GM12878 (cell line): ENCODE measurements around the gene TANC1. TPM values are rescaled to one million over a fixed set of nuclear protein-coding genes. Genes with fewer than 3 reads are reported as not detected.

Experiments used
- ATAC-seq: fragments of 200-7000 bp; cut with Tn5 transposase; 3 replicates; pipeline ENCODE4 v1.9.1; 2020; ENCODE audit warnings: mild to moderate bottlenecking, moderate library complexity
- BruUV-seq: library from RNA; stranded (reverse); fragments of 400-500 nt; replicated peaks from 2 replicates; lab custom pipeline; 2021; lab: Mats Ljungman, UMichigan
- CTCF ChIA-PET: fragments of 300-600 bp; sonication (Branson Sonifier 250); formaldehyde crosslinking; extraction: SDS; loops from one replicate; lab custom pipeline; 2021; ENCODE audit warnings: inconsistent platforms; lab: Yijun Ruan, JAX
- POLR2A ChIA-PET: fragments of 350-600 bp; formaldehyde crosslinking; extraction: SDS; loops from one replicate; lab custom pipeline; 2021; ENCODE audit warnings: inconsistent platforms; lab: Charles Lee
- RAD21 ChIA-PET: fragments of 300-600 bp; sonication (Branson Sonifier 250); formaldehyde crosslinking; loops from one replicate; lab custom pipeline; 2023; ENCODE audit warnings: antibody characterized with exemption; ENCODE audit not compliant: unreplicated experiment; lab: Charles Lee
- SMC1A ChIA-PET: fragments of 300-600 bp; sonication (Branson Sonifier 250); formaldehyde crosslinking; loops from one replicate; lab custom pipeline; 2023; ENCODE audit not compliant: unreplicated experiment, uncharacterized antibody; lab: Charles Lee
- DNase-seq: peaks from one replicate; pipeline ENCODE4 v3.0.0-alpha.2; 2011; ENCODE audit warnings: low read depth, low spot score
- FAIRE-seq: peaks from 3 replicates; lab custom pipeline; 2011; peaks lifted over from hg19 to GRCh38; lab: Jason Lieb, UNC
- H2AFZ ChIP-seq: 2 replicates; pipeline ENCODE4 v1.6.0; 2011; ENCODE audit warnings: low read depth, low read length, control low read depth; ENCODE audit not compliant: control insufficient read depth
- H3K27ac ChIP-seq: 2 replicates; pipeline ENCODE4 v1.5.1; 2011; ENCODE audit warnings: control low read depth; ENCODE audit not compliant: control insufficient read depth, insufficient read depth
- H3K27me3 ChIP-seq, 2 experiments: replicated peaks in 1 of 2; 2 replicates each; pipeline versions ENCODE4 v1.6.0 to v1.6.1; 2011; ENCODE audit warnings: low read length in 1 of 2; ENCODE audit not compliant: control insufficient read depth in 2 of 2, insufficient read depth in 2 of 2
- H3K36me3 ChIP-seq, 2 experiments: 2 replicates each; pipeline ENCODE4 v1.5.1; 2011; ENCODE audit warnings: low read length in 1 of 2; ENCODE audit not compliant: control insufficient read depth in 2 of 2, insufficient read depth in 2 of 2
- H3K4me1 ChIP-seq: 2 replicates; pipeline ENCODE4 v1.6.1; 2011; ENCODE audit warnings: mild to moderate bottlenecking, low read length, moderate library complexity, mixed read lengths; ENCODE audit not compliant: control insufficient read depth, insufficient read depth
- H3K4me2 ChIP-seq: 2 replicates; pipeline ENCODE4 v1.6.0; 2011; ENCODE audit warnings: control low read depth; ENCODE audit not compliant: control insufficient read depth, insufficient read depth
- H3K4me3 ChIP-seq: fragments of 200-600 bp; sonication (generic); 2 replicates; pipeline ENCODE4 v1.5.1; 2016
- H3K79me2 ChIP-seq: 2 replicates; pipeline ENCODE4 v1.6.0; 2011; ENCODE audit warnings: low read length; ENCODE audit not compliant: control insufficient read depth, insufficient read depth
- H3K9ac ChIP-seq: 2 replicates; pipeline ENCODE4 v1.8.0; 2011; ENCODE audit warnings: low read length, control low read depth, mixed read lengths; ENCODE audit not compliant: control insufficient read depth, insufficient read depth
- H3K9me3 ChIP-seq: replicated peaks from 3 replicates; pipeline ENCODE4 v1.5.1; 2011; ENCODE audit warnings: mild to moderate bottlenecking, low read length; ENCODE audit not compliant: control insufficient read depth, insufficient read depth
- H4K20me1 ChIP-seq: 2 replicates; pipeline ENCODE4 v1.6.0; 2011; ENCODE audit not compliant: control insufficient read depth, insufficient read depth
- CBX5 ChIP-seq: sonication (generic); IDR thresholded peaks from 2 replicates; pipeline ENCODE4 v1.6.1; 2016; ENCODE audit warnings: low read depth, moderate library complexity, mild to moderate bottlenecking, inconsistent platforms
- NRF1 ChIP-seq: conservative IDR thresholded peaks from 2 replicates; pipeline ENCODE4 v1.6.1; 2011; ENCODE audit warnings: mild to moderate bottlenecking, low read depth, low read length, improper control_type of control experiment
- RFX5 ChIP-seq: IDR thresholded peaks from 2 replicates; pipeline ENCODE4 v1.6.1; 2011; ENCODE audit warnings: low read depth, low read length, improper control_type of control experiment
- WGBS: methylation state at CpG from one replicate; pipeline ENCODE4 v1.1.6; 2016; ENCODE audit warnings: low lambda C conversion rate; ENCODE audit not compliant: insufficient replicate concordance, insufficient coverage; ENCODE audit errors: missing lambda C conversion rate; 5-methylcytosine and 5-hydroxymethylcytosine counted together
- in situ Hi-C: fragments of 300-500 bp; cut with MboI; formaldehyde crosslinking; loops from 9 replicates; pipeline ENCODE4 v1.14.3; 2018; ENCODE audit warnings: mixed read lengths
- intact Hi-C: fragments of 100-400 bp; cut with micrococcal nuclease; formaldehyde crosslinking; loops from one replicate; pipeline ENCODE4 v1.14.2; 2022; ENCODE audit not compliant: unreplicated experiment
- polyA plus RNA-seq, 11 experiments: library from polyadenylated mRNA; depleted of rRNA in 4 of 11; unstranded in 6 of 11; stranded (reverse) in 5 of 11; fragments of >200 nt; fragmentation: Nextera tagmentation in 4 of 11; fragmentation: Illumina TruSeq in 1 of 11; extraction: Ambion mirVana in 4 of 11; extraction: Trizol in 1 of 11; gene quantifications; 1 replicate in 1 of 11; 2 replicates in 10 of 11; pipeline versions ENCODE4 v1.2.1 to v1.2.3, GENCODE V29; 2011 to 2016; ENCODE audit warnings: inconsistent platforms in 2 of 11, missing spikeins in 2 of 11, low read depth in 1 of 11
- total RNA-seq, 4 experiments: library from RNA; depleted of rRNA in 3 of 4; stranded (reverse); fragments of >200 nt in 3 of 4; fragmentation: Illumina TruSeq in 1 of 4; extraction: Trizol in 1 of 4; gene quantifications; 2 replicates each; pipeline versions ENCODE4 v1.2.1 to v1.2.3, GENCODE V29; 2013 to 2021
- TF ChIP-seq, protein P1 (sequence below): fragments of 450-650 bp; conservative IDR thresholded peaks from 2 replicates; pipeline ENCODE4 v1.6.1; 2017; ENCODE audit warnings: mild to moderate bottlenecking, moderate library complexity

Gene TANC1
- total and polyA plus RNA-seq, 10 of the 15 experiments (the other 5 are each of a cell fraction or from before 2014, with no cell fraction given): 0.05 to 5.0 (median 0.34) TPM

DNA sequence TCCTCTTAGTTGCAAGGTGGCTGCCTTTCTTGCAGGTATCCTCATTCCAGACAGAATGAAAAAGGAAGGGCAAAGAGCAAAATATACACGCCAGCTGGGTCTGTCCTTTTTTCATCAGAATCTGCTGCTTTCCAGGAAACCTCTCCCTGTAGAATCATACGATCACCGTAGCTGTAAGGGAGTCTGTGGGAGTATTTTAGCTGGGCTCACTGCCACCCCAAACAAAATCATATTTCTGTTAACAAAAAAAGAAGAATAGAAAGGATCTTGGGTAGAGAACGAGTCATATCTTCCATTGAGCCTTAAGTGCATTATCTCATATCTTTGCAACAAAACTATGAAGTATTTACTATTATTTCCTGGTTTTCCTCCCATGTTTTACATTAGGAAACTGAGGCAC is 15.0 kb upstream of the TANC1 start:
- Histone ChIP-seq H2AFZ (no peak overlapping the region), H3K9me3 (no peaks in the 10 kb centered on the region), H3K36me3 (no peaks in the 10 kb centered on the region), H3K27ac (no peak overlapping the region), H4K20me1 (no peaks in the 10 kb centered on the region), H3K27me3 (no peaks in the 10 kb centered on the region), H3K79me2 (no peaks in the 10 kb centered on the region), H3K4me1 (no peaks in the 10 kb centered on the region), H3K9ac (no peak overlapping the region), H3K4me3 (no peak overlapping the region), H3K4me2 (no peak overlapping the region)
- WGBS: 50% methylated on average over 4 of the region's 4 CpGs
- DNase-seq (no peak), ATAC-seq (no peak; the same call in 2 of the 3 replicates), FAIRE-seq (no peak)
- TF ChIP-seq, protein P1, sequence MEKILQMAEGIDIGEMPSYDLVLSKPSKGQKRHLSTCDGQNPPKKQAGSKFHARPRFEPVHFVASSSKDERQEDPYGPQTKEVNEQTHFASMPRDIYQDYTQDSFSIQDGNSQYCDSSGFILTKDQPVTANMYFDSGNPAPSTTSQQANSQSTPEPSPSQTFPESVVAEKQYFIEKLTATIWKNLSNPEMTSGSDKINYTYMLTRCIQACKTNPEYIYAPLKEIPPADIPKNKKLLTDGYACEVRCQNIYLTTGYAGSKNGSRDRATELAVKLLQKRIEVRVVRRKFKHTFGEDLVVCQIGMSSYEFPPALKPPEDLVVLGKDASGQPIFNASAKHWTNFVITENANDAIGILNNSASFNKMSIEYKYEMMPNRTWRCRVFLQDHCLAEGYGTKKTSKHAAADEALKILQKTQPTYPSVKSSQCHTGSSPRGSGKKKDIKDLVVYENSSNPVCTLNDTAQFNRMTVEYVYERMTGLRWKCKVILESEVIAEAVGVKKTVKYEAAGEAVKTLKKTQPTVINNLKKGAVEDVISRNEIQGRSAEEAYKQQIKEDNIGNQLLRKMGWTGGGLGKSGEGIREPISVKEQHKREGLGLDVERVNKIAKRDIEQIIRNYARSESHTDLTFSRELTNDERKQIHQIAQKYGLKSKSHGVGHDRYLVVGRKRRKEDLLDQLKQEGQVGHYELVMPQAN: no peak
- TF ChIP-seq RFX5 (no peak), CBX5 (no peak), NRF1 (no peak)
- intact Hi-C loops: no loop called here
- ChIA-PET SMC1A (interaction anchor here (2.0 kb wide), 1 partner anchor 166 kb away, joined by 5 read pairs; no protein-coding TSS in a partner anchor), POLR2A (interaction anchor here (0.6 to 0.8 kb wide), 2 partner anchors 159 to 641 kb away, joined by 3 to 5 read pairs; no protein-coding TSS in a partner anchor), CTCF (no interaction called here), RAD21 (no interaction called here)
- no TSS peak for BruUV-seq
- in situ Hi-C loops: no loop called here
